ENCODE measurements around the gene C5.
"Not testable (repeated sequence)": the region's sequence is repeated elsewhere in the genome, so short reads cannot be mapped to it uniquely, and the experiment has no call there.

- TF ChIP-seq, protein P1, sequence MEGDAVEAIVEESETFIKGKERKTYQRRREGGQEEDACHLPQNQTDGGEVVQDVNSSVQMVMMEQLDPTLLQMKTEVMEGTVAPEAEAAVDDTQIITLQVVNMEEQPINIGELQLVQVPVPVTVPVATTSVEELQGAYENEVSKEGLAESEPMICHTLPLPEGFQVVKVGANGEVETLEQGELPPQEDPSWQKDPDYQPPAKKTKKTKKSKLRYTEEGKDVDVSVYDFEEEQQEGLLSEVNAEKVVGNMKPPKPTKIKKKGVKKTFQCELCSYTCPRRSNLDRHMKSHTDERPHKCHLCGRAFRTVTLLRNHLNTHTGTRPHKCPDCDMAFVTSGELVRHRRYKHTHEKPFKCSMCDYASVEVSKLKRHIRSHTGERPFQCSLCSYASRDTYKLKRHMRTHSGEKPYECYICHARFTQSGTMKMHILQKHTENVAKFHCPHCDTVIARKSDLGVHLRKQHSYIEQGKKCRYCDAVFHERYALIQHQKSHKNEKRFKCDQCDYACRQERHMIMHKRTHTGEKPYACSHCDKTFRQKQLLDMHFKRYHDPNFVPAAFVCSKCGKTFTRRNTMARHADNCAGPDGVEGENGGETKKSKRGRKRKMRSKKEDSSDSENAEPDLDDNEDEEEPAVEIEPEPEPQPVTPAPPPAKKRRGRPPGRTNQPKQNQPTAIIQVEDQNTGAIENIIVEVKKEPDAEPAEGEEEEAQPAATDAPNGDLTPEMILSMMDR (conservative IDR thresholded peaks at IDR 0.05 in 1 of 2, IDR thresholded peaks at IDR 0.05 in 1 of 2; ENCODE audit: extremely low read depth in 1 of 2, insufficient read depth in 1 of 2, low read depth in 1 of 2, low read length in 2 of 2): not testable (repeated sequence)
- TF ChIP-seq EZH2 (IDR thresholded peaks at IDR 0.05; ENCODE audit: borderline replicate concordance, low read length): not testable (repeated sequence)
Observed at GRCh38 chr9:121028285-121028684, 21.8 kb downstream of the C5 start.
